ENCODE data around the gene TSEN2. TPM values are rescaled to one million over a fixed set of nuclear protein-coding genes. Genes with fewer than 3 reads are reported as not detected.
A peak's percentile ranks its signal among the peaks of the same experiment; 100 is the strongest.

TSEN2 gene
- polyA plus RNA-seq, 3 donors: 3.2 to 7.3 (median 3.9) TPM

DNA sequence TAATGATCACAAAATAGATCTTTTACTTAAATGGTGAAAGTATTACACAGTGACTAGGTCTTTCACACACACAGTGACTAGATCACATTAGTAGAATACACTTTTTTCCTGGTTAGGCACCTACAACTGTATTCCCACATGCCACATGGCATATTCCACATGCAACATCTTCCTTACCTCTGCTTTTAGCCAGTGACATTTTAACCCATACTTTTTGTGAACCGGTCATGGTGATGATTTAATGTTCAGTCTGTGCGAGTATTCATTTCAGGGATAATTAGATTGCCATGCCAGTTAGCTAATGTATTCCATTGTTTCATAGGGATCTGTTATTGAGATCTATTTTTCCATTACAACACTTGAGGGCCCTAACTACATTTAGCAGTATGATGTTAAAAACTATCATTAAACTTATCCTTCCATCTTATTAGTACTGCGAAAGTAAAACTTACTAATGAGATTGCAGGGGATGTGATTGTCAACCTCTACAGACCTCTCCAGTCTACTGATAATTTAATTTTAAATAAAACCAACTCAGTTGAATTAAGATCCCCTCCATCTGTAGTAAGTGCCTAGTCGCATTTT, 28.3 kb downstream of the TSEN2 start:
- Histone ChIP-seq H3K9me3 (replicated peaks in 1 of 2; ENCODE audit: control insufficient read depth in 1 of 2, insufficient read depth in 1 of 2, low read length in 2 of 2) (no peaks in the 10 kb centered on the region), H3K4me3 (replicated peaks in 1 of 3; ENCODE audit: low read depth in 2 of 3, low read length in 3 of 3) (no peak overlapping the region), H4K20me1 (ENCODE audit: insufficient read depth, low read length) (no peaks in the 10 kb centered on the region), H3K27ac (ENCODE audit: low read depth in 1 of 2, low read length in 2 of 2) (no peak overlapping the region), H3K27me3 (ENCODE audit: control insufficient read depth in 2 of 2, insufficient read depth in 2 of 2, low read length in 2 of 2) (no peaks in the 10 kb centered on the region), H2AFZ (ENCODE audit: insufficient read depth, low read depth, low read length, poor library complexity, severe bottlenecking) (no peak overlapping the region), H3K9ac (ENCODE audit: insufficient read depth, low read length, poor library complexity, severe bottlenecking) (no peak overlapping the region), H3K36me3 (replicated peaks in 1 of 2; ENCODE audit: control insufficient read depth in 1 of 2, insufficient read depth in 2 of 2, low read length in 2 of 2) (peaks cover 0 to 41% of the 10 kb centered on the region in 2 donors), H3K4me1 (ENCODE audit: control insufficient read depth in 1 of 2, insufficient read depth in 2 of 2, low read length in 2 of 2) (no peaks in the 10 kb centered on the region), H3K4me2 (replicated peaks; ENCODE audit: extremely low read depth, low read length, poor library complexity, severe bottlenecking) (no peak overlapping the region), H3K79me2 (ENCODE audit: insufficient read depth, low read length) (no peaks in the 10 kb centered on the region)
- H3K27me3 Mint-ChIP-seq (ENCODE audit: low read depth in 3 of 3): no peaks in the 10 kb centered on the region
- WGBS (ENCODE audit: insufficient coverage): no CpG with 5 or more reads among the region's 4 CpGs
- H3K27ac Mint-ChIP-seq: no peak overlapping the region
- H3K4me3 Mint-ChIP-seq: no peak overlapping the region
- intact Hi-C loops (cut with micrococcal nuclease): no loop called here
- peaks cover 0 to 1% (median 0%) of the 10 kb centered on the region in 7 donors for H3K9me3 Mint-ChIP-seq
- TF ChIP-seq, protein P1, sequence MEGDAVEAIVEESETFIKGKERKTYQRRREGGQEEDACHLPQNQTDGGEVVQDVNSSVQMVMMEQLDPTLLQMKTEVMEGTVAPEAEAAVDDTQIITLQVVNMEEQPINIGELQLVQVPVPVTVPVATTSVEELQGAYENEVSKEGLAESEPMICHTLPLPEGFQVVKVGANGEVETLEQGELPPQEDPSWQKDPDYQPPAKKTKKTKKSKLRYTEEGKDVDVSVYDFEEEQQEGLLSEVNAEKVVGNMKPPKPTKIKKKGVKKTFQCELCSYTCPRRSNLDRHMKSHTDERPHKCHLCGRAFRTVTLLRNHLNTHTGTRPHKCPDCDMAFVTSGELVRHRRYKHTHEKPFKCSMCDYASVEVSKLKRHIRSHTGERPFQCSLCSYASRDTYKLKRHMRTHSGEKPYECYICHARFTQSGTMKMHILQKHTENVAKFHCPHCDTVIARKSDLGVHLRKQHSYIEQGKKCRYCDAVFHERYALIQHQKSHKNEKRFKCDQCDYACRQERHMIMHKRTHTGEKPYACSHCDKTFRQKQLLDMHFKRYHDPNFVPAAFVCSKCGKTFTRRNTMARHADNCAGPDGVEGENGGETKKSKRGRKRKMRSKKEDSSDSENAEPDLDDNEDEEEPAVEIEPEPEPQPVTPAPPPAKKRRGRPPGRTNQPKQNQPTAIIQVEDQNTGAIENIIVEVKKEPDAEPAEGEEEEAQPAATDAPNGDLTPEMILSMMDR (IDR thresholded peaks at IDR 0.05): no peak
- DNase-seq: no peak
- H3K36me3 Mint-ChIP-seq: peaks cover 40 to 41% of the 10 kb centered on the region in 2 donors
- no peaks in the 10 kb centered on the region for H3K4me1 Mint-ChIP-seq

DNA sequence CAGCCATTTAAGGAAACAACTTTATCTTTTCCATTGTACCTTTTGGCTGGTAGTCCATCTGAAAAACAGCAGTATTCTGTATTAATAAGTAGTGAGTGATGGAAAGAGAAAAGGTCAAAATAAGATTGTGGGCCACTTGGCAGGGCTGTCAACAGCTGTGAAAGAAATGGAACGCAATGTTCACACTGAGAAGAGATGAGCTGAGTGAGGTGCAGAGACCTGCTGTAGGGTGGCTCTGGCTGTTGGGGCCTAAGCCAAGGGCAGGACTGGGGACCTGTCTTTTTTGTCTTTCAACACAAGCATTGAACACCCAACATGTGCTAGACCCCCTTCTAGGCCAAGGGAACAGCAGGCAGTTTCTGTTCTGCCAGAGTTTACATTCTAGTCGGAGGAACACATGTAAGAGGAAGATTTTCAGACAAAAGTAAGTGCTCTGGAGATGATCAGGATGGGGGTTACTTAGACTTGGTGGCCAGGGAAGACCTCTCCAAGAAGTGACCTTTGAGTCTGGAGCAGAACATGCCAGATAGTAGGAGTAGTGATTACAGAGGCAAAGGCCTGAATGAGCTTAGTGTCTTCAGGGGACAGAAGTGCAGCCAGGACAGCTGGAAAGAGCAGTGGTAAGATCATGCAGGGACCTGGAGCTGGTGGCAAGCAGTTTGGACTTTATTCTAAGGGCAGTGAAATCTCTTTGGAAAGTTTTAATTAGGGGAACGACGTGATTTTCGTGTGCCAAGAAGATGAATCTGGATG, 29.6 kb downstream of the TSEN2 start:
- Histone ChIP-seq H3K79me2 (ENCODE audit: insufficient read depth, low read length) (no peaks in the 10 kb centered on the region), H3K4me1 (ENCODE audit: control insufficient read depth in 1 of 2, insufficient read depth in 2 of 2, low read length in 2 of 2) (no peaks in the 10 kb centered on the region), H4K20me1 (ENCODE audit: insufficient read depth, low read length) (no peaks in the 10 kb centered on the region), H3K4me3 (replicated peaks in 1 of 3; ENCODE audit: low read depth in 2 of 3, low read length in 3 of 3) (no peak overlapping the region), H2AFZ (ENCODE audit: insufficient read depth, low read depth, low read length, poor library complexity, severe bottlenecking) (no peak overlapping the region), H3K27me3 (ENCODE audit: control insufficient read depth in 2 of 2, insufficient read depth in 2 of 2, low read length in 2 of 2) (no peaks in the 10 kb centered on the region), H3K9me3 (replicated peaks in 1 of 2; ENCODE audit: control insufficient read depth in 1 of 2, insufficient read depth in 1 of 2, low read length in 2 of 2) (no peaks in the 10 kb centered on the region), H3K4me2 (replicated peaks; ENCODE audit: extremely low read depth, low read length, poor library complexity, severe bottlenecking) (no peak overlapping the region), H3K36me3 (replicated peaks in 1 of 2; ENCODE audit: control insufficient read depth in 1 of 2, insufficient read depth in 2 of 2, low read length in 2 of 2) (peaks cover 0 to 41% of the 10 kb centered on the region in 2 donors), H3K9ac (ENCODE audit: insufficient read depth, low read length, poor library complexity, severe bottlenecking) (no peak overlapping the region), H3K27ac (ENCODE audit: low read depth in 1 of 2, low read length in 2 of 2) (no peak overlapping the region)
- 96% methylated on average over 5 of the region's 5 CpGs for WGBS (ENCODE audit: insufficient coverage)
- intact Hi-C loops (cut with micrococcal nuclease): no loop called here
- TF ChIP-seq, protein P1 (IDR thresholded peaks at IDR 0.05): no peak
- H3K36me3 Mint-ChIP-seq: peaks cover 30 to 35% of the 10 kb centered on the region in 2 donors
- H3K4me1 Mint-ChIP-seq: no peaks in the 10 kb centered on the region
- no peak overlapping the region for H3K4me3 Mint-ChIP-seq
- H3K27me3 Mint-ChIP-seq (ENCODE audit: low read depth in 3 of 3): no peaks in the 10 kb centered on the region
- peaks cover 0 to 1% (median 0%) of the 10 kb centered on the region in 7 donors for H3K9me3 Mint-ChIP-seq
- H3K27ac Mint-ChIP-seq: peak overlapping the region in 1 of 7 donors; percentile 52
- DNase-seq: no peak

Measured in CD14-positive monocyte (primary cell).